Measurements from ENCODE around the gene MTARC2. TPM values are rescaled to one million over a fixed set of nuclear protein-coding genes. Genes with fewer than 3 reads are reported as not detected.

The MTARC2 gene
- total and polyA plus RNA-seq, 4 donors, result 10.8 to 26.4 (median 21.2) TPM

DNA sequence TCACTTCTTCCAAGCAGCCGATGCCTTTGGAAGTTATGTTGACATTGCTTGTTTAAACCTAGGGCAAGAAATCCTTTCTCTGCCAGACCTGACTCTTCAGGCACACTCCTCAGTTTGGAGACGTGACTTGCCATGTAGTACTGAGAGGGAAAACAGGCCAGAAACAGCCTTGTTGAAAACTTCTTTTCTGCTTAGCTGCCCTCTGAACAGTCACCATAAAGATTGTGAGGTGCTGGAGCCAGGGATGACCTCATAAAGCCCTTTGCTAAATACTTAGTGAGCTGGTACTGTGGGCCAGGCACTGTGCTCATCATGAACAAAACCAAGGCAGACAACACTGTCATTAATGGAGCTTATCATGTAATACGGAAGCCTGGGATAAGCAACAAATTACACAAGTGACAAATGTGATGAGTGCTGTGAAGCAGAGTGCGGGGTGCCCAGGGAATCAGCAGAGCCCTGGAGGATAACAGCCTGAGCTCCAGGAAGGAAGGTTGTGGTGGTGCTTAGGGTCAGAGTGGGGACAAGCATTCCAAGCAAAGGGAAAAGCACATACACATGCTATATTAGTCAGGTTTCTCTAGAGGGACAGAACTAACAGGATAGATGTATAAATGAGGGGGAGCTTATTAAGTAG lies 80.9 kb downstream of the MTARC2 start:
- WGBS (ENCODE audit: insufficient coverage), result 60% methylated on average over 1 of the region's 4 CpGs

DNA sequence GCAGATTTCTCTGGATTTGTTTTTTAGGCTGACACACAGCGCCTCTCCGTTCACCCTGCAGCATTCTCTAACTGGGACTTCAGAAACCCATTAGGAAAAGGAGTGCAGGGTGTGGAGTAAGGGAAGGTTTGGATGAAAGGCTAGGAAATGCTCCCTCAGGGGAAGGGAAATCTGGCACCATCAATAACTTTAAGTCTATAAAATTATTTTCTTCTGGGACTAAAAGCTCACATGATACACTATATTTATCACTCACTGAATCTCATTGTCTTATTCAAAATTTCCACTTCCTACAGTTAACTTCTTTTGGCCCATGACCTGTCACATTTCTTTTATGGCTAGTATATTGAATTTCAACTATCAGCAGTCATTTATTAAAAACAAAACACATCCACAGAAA lies 85.3 kb downstream of the MTARC2 start:
- Histone ChIP-seq H3K4me3 (ENCODE audit: low read depth, low read length) (no peak overlapping the region), H3K27me3 (ENCODE audit: control insufficient read depth, insufficient read depth, low read length) (no peaks in the 10 kb centered on the region), H3K36me3 (ENCODE audit: control insufficient read depth, insufficient read depth, low read length) (no peaks in the 10 kb centered on the region), H3K9me3 (ENCODE audit: control insufficient read depth, insufficient read depth, low read length) (no peaks in the 10 kb centered on the region), H3K4me1 (ENCODE audit: control insufficient read depth, insufficient read depth, low read length) (no peaks in the 10 kb centered on the region), H3K27ac (ENCODE audit: low read depth, low read length) (no peak overlapping the region)
- WGBS (ENCODE audit: insufficient coverage), result no CpG with 5 or more reads among the region's 2 CpGs
- DNase-seq (ENCODE audit: low read depth in 4 of 6, low spot score in 6 of 6), result no peak

More for the DNA sequence above, 80.9 kb downstream of the MTARC2 start:
- Histone ChIP-seq H3K27me3 (ENCODE audit: control insufficient read depth, insufficient read depth, low read length) (no peaks in the 10 kb centered on the region), H3K4me1 (ENCODE audit: control insufficient read depth, insufficient read depth, low read length) (no peaks in the 10 kb centered on the region), H3K9me3 (ENCODE audit: control insufficient read depth, insufficient read depth, low read length) (no peaks in the 10 kb centered on the region), H3K4me3 (ENCODE audit: low read depth, low read length) (no peak overlapping the region), H3K27ac (ENCODE audit: low read depth, low read length) (no peak overlapping the region), H3K36me3 (ENCODE audit: control insufficient read depth, insufficient read depth, low read length) (no peaks in the 10 kb centered on the region)
- no peak for DNase-seq (ENCODE audit: low read depth in 4 of 6, low spot score in 6 of 6)

Other genes starting within 250 kb of the MTARC2 start
- 10 to 100 TPM; 19.4 to 35.9 TPM for gene MARK1, start 220.2 kb upstream of the MTARC2 start, total RNA-seq
- 10 to 100 TPM; 31.2 to 33.7 TPM for gene MARK1, start 220.2 kb upstream of the MTARC2 start, polyA plus RNA-seq (ENCODE audit: insufficient read length in 2 of 2)
- gene C1orf115, start 58.0 kb upstream of the MTARC2 start, total RNA-seq, result 10 to 100 TPM; 10.1 to 44.9 TPM
- gene C1orf115, start 58.0 kb upstream of the MTARC2 start, polyA plus RNA-seq (ENCODE audit: insufficient read length in 2 of 2), result 10 to 100 TPM; 18.9 to 22.5 TPM
- 10 to 100 TPM; 14.3 to 19.4 TPM for gene MTARC1, start 38.6 kb downstream of the MTARC2 start, total RNA-seq
- 10 to 100 TPM; 27.9 to 31.6 TPM for gene MTARC1, start 38.6 kb downstream of the MTARC2 start, polyA plus RNA-seq (ENCODE audit: insufficient read length in 2 of 2)
- gene HLX, start 131.1 kb downstream of the MTARC2 start, total RNA-seq, result 1 to 10 TPM; 4.1 to 6.1 TPM
- gene HLX, start 131.1 kb downstream of the MTARC2 start, polyA plus RNA-seq (ENCODE audit: insufficient read length in 2 of 2), result 1 to 10 TPM; 3.4 to 4.2 TPM

Data from spinal cord (tissue), 10 donors.